GM18499 (cell line): ENCODE measurements around the gene CAMTA1.
"Not testable (repeated sequence)": the region's sequence is repeated elsewhere in the genome, so short reads cannot be mapped to it uniquely, and the experiment has no call there.

Experiments
- ATAC-seq: cut with Tn5 transposase; IDR thresholded peaks from one replicate; pipeline ENCODE4 v1.9.1; 2021; ENCODE audit warnings: moderate number of reproducible peaks; ENCODE audit not compliant: insufficient read depth, unreplicated experiment

Gene CAMTA1

DNA sequence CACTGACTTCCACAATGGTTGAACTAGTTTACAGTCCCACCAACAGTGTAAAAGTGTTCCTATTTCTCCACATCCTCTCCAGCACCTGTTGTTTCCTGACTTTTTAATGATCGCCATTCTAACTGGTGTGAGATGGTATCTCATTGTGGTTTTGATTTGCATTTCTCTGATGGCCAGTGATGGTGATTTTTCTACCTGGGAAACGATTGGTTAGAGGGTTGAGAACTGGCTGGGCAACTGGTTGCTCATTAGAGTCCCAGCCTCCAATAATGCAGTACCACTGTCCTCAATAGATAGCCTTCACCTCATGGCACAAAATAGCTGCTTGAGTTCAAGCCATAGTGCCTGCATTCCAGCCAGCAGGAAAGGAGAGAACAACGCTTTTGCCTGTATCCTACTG lies 596.5 kb downstream of the CAMTA1 start:
- ATAC-seq: not testable (repeated sequence)

DNA sequence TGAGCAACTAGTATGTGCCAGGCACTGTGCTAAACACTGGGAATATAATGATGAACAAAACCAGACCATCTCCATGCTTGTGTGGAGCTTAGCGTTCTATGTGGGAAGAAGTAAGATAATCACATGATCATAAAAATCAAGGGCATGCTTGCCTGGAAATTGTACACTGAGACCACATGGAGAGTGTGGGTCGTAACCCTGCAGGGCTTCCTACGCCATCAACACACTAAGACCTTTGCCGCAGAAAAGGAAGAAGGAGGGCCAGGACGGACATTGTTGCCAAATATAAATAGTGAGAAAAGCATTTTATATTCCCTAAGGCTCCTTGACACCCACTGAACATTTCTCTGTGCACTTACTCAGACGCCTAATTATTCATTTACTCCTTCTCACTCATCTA lies 597.7 kb downstream of the CAMTA1 start:
- no peak for ATAC-seq

DNA sequence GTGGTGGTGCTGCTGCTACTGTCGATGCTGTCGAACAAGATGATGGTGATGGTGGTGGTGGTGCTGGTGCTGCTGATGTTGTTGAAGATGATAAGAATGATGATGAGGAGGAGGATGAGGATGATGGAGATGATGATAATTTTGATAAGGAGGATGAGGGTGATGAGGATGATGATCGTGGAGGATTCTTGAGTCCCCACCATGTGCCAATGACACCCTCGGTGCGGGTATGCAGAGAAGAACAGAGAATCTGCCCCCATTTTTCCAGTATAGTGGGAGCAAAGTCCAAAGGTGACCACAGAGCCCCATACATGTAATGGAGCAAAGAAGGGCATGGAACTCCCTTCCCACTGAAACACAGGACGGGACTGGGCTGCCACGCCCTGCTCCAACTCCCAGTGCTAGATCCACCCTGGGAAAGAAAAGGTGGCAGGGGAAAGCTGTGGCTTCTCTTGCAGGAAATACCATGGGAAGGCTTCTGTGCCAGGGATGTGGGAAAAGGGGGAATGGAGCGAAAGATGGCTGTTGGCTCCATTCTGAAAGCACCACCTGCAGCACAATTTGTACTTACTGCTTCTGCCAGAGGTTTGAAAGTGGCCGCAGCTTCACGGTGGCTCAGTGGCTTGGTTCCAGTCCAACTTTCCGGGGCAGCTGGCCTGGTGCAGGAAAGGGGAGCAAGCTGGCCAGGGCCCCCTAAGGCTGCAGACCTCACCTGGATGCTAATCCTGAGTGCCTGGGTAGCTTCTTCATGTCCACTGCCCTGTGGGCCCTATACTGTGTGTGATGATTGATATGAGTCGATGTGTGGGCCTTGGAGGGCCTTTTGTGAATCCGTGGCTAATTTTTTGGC lies 598.6 kb downstream of the CAMTA1 start:
- no peak for ATAC-seq

DNA sequence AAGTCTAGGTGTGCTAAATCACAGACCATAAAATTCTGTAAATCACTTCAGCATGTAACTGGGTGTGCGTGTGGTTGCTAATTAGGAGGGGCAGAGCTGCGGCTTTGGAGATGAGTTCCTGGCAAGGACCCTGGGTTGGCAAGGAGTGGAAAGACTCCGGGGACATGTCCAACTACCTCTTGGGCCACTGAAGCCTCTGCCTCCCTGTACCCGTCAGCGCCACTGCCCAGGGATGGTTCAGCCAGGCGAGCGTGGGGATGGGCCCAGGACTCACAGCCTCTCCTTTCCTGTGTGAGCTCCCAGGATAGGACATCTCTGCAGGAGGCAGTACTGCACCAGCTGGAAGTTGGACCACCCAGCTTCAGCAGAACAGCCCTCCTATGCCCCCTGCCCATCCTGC lies 599.4 kb downstream of the CAMTA1 start:
- no peak for ATAC-seq

DNA sequence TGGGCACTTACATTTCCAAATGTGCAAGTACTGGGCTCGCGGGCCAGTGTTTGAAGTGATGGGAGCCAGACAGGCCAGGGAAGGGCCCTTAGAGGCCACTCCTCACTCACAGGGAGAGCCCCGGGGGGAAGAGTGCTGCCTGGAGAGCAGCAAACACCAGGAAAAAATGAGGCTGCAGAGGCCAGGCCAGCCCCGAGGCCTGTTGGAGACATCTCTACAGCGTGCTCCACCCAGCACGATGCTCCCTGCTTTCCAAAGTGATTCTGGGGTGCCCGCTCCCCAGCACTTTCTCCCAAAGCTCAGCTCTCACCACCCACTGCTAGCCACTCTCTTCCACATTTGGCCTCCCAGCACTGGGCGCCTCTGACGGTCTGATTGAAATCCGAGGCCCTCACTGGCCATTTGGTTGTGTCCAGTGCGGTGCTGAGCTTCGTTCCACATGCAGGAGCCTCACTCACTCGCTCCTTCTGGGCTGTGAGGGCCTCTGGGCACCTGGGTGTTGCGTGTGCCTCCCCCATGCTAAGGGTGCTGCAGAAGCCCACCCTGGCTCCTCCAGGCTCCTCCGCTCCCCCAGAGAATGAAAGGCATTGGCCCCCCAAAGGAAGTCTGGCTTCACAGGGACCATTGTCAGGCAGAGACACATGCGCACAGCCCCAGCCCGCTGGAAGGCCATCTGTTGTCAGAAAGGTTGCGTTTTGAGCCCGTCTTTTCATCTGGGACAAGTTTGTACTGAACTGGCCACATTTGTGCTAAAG lies 600.4 kb downstream of the CAMTA1 start:
- no peak for ATAC-seq

DNA sequence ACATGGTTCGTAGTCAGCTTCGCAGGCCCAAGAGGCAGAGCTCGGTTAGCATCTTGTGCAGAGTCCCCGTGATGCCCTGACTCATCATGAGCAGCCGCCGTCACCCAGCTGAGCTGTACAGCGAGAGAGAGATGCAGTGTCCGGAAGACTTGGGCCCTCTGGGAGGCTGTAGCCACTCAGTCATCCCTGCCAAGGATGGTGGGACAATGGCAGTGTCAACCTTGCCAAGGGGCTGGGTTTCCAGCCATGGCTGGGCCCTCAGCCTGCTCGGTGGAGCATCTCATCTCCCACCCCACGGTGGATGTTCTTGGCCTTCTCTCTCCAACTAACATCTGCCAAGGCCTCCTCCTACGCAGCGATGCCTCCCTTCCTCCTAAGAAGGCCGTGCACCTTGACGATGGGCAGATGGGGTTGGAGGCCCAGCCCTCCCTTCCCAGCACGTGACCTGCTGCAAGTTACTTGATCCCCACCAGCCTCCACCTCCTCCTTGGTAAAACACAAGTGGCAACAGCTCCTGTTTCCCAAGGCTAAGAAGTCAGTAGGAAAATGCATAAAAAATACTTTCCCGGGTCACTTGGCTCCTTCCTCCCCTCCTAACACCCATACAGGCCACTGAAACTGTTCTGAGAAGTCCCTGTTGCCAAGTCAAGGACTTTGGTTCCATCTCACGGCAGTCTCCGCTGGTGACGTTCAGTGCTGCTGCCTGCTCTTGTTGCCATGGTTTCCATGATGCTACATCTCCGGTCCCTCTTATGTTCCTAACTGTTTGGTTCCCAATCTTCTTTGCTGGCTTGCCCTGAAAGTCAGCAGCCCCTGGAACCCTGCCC lies 601.2 kb downstream of the CAMTA1 start:
- no peak for ATAC-seq

DNA sequence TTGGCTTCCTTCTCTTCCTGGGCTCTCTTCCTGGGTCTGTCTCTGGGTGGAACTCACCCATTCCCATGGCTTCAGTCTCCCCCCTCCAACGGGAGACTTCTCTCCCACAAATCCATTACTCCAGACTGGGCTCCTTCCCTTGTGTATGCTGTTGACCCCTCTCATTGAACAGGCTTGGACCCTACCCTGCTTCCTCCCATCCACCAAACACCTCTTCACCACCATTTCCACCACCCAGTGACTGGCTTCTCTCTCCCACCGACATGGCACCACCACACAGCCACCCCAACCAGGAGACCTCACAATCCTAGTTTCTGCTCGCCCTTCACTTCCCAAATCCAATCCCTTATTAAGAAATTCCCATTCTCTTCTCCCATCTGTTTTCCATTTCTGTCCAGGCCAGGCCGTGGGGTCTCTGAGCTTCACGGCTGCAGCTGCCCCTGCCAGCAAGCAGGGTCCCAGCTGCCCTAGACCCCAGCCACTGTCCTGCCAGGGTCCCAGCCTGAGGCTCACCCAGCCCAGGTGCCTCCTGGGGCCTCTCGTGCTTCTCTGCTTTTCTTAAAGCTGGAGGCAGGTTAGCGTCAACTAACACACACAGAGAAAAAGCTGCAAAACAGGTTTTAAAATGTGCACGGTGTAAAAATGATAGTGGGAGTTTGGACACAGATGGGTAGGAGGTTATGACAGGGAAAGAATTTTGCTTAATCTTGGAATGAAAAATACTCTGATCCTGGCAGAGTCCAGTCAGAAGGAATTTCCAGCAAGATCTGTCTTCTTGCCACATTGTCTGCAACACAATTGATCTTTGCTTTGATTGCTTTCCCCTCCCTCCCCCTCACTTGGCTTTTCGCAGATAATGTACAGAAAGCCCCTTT lies 602.0 kb downstream of the CAMTA1 start:
- ATAC-seq: no peak

DNA sequence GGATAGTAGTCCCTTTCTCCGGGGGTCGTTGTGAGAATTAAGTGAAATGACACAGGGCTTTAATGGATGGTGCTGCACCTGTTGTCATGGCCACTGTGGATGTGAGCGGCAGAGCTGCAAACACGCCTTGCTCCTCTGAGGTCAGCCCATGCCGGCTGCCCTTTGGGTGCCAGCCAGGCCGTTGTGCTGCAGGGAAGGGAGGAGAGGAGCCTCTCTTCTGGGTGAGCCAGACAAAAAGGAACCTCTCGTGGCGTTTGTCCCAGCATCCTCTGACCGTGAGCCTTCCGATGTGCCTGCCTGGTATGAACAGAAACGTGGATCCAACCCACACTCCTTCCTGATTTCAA lies 602.9 kb downstream of the CAMTA1 start:
- no peak for ATAC-seq

DNA sequence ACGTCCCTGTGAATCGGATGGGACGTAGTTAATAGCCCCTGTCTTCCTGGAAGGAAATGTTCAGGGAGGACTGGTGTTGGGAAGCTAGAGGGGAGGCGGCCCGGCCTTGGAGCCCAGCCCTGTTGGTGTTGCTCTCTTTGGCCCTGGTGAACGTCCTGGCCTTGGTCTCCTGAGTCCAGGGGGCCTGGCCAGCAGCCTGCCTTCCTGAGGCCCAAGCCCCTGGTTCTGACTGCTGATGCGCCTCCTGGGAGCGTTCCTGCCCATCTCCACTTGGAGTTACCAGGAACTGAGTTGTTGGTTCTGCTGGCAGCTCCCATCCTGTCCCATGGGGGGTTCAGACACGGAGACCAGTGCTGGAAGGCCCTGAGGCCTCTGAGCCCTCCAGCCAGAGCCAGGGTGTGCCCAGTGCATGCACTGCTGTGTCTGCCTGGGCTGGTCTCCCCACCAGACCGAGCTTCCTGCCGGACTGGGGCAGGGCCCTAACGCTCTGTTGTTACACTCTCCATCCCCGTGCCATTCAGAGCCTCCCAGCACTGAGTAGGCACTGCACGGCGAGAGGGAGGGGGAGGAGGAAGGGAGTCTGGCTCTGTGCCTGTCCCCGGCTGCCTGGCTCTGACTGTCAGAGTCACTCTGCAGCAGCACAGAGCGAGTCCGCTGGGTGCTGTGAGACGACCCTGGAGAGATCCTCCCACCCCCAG lies 603.4 kb downstream of the CAMTA1 start:
- no peak for ATAC-seq

DNA sequence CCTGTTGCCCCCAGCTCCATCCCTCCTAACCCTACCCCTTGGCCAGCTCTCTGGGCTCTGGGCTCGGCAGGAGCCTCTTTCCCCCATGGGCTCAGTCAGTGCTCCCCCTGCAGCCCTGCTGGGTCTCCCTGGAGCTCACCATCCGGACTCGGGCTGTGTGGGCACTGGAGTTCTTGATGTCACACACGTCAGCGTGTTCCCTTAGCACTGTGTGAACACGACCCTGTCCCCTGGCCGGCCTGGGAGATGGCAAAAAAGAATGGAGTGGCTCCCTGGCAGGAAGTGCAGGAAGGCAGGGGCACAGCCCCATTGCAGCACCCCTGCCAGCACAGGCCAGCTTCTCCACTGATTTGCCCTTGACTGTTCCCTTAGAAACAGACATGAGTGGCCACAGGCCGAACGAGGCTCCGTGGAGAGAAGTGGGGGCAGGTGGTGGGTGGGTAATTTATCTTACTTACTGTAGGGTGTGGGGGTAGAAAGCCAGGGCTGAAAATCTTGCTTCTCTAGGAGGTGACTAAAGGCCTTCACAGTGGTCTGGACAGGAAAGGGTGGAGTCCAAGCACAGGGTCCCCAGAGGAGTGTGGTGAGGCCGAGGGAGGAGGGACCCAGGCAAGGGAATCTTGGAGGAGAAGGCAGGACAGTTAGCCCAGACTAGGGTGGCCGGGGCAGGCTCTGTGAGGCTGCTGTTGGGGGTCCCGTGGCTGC lies 604.1 kb downstream of the CAMTA1 start:
- ATAC-seq: no peak

DNA sequence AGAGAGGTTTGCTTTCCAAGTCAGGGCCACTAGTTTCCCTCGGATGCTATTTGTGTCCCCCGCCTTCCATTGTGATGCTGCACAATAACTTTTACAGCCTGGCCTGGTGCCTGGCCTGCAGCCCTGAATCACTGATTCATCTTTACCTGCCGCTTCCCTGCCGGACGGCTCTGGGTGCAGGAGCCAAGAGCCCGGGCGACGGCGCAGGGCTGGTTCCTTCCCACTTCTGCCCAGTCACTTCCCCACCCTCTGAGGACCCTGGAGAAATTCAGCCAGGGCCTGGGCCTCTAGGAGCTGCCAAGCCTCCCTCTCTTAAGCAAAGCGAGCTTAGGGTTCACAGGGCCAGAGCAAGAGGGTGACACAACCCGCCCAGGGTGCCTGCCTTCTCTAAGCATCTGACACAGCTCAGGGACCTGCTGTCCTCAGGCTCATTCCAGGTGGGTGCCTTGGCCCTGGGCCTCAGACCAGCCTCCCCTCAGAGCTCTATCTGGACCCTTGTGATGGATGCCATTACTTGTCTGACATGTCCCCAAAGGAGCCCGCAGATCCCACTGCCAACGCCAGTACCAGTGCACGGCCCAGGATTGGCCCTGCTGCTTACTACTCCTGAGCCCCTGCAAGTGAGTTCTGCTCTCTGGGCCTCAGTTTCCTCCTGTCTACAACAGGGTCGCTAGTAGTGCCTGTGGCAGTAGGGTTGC lies 604.8 kb downstream of the CAMTA1 start:
- no peak for ATAC-seq

DNA sequence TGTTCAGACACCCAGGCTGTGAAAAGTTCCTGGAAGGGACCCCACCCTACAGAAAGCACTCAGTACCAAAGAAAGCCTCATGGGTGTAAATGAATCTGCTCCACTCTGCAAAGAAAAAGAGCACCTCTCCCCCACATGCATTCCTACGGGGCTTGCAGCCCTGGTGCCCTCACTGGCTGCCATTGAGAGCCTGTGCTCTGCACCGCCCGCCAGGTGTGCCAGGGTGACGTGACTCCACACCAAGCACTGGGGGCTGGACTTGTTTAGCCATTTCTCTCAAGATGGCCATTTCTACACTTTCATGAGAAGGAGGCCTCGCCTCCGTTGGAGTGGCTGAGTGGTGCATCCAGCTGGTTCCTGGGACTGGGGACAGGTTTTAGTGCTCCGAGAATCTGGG lies 605.3 kb downstream of the CAMTA1 start:
- ATAC-seq: no peak

DNA sequence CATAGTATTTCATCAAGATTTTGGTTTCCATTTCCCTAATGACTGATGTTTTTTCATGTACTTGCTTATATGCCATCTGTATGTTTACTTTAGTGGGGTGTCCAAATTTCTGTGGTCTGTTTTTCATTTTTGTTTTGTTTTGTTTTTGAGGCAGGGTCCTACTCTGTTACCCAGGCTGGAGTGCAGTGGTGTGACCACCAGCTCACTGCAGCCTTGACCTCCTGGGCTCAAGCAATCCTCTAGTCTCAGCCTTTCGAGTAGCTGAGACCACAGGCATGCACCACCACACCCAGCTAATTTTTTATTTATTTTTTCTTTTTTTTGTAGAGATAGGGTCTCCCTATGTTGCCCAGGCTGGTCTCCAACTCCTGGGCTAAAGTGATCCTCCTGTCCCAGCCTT lies 607.9 kb downstream of the CAMTA1 start:
- ATAC-seq: no peak

DNA sequence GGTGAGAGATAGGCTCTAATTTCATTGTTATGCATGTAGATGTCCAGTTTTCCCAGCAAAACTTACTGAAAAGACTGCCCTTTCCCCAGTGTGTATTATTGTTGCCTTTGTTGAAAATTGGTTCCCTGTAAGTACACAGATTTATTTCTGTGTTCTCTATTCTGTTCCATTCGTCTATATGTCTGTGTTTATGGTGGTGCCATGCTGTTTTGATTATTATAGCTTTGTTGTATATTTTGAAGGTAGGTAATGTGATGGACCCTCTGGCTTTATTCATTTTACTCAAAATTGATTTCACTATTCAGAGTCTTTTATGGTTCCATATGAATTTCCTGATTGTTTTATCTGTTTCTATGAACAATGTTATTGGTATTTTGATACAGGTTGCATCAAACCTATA lies 610.0 kb downstream of the CAMTA1 start:
- ATAC-seq: no peak

DNA sequence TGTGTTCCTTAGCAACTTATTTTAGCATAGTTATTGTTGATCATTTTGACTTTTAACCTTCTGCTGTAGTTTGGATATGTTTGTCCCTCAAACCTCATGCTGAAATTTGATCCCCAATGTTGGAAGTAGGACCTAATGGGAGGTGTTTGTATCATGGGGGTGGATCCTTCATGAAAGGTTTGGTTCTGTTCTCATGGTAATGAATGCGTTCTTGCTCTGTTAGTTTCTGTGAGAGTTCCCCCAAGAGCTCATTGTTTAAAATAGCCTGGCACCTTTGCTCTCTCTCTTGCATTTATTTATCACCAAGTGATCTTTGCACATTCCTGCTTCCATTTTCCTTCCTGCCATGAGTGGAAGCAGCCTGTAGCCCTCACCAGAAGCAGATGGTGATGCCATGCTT lies 613.7 kb downstream of the CAMTA1 start:
- no peak for ATAC-seq

DNA sequence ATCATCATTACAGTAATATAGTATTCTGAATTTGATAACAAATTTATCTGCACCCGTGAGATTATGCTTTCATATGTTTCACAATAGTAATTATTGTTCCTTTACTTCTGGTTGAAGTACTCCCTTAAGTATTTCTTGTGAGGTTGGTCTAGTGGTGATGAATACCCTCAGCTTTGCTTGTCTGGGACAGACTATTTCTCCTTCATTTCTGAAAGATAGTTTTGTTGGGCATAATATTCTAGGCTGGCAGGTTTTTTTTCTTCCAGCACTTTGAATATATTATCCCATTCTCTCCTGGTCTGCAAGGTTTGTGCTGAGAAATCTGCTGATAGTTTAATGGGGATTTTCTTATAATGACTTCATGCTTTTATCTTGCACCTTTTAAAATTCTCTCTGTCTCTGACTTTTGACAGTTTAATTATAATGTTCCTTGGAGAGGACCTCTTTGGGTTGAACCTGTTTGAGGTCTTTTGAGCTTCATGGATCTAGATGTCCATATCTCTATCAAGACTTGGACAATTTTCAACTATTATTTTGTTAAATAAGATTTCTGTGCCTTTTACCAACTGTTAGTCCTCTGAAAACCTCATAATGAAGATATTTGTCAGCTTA lies 614.4 kb downstream of the CAMTA1 start:
- no peak for ATAC-seq

DNA sequence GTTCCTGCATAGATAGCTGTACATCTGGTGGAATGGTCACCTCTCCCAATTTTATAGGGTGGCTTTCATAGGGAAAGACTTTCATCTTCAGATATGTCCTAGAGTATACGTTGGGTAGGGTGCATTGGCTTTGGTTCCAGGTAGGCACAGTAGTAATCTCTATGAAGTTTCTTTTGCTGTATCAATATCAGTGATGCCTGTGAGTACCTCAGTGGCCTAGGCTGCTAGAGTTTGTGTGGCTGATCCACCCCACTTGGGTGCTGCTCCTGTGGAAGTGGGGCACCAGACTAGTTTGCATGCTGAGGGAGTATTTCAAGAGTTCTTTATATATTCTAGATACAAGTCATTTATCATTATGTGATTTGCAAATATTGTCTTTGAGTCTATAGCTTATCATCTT lies 615.3 kb downstream of the CAMTA1 start:
- ATAC-seq: no peak
